ENCODE results near the gene NEU4. TPM values are rescaled to one million over a fixed set of nuclear protein-coding genes. Genes with fewer than 3 reads are reported as not detected.

The NEU4 gene
- total RNA-seq, 1 donor from 2014 or later: not detected

- DNase-seq (ENCODE audit: low read depth): no peak
- no peaks in the 10 kb centered on the region for H3K27me3 ChIP-seq (ENCODE audit: control insufficient read depth, insufficient read depth, low read length)
- TF ChIP-seq, protein P1, sequence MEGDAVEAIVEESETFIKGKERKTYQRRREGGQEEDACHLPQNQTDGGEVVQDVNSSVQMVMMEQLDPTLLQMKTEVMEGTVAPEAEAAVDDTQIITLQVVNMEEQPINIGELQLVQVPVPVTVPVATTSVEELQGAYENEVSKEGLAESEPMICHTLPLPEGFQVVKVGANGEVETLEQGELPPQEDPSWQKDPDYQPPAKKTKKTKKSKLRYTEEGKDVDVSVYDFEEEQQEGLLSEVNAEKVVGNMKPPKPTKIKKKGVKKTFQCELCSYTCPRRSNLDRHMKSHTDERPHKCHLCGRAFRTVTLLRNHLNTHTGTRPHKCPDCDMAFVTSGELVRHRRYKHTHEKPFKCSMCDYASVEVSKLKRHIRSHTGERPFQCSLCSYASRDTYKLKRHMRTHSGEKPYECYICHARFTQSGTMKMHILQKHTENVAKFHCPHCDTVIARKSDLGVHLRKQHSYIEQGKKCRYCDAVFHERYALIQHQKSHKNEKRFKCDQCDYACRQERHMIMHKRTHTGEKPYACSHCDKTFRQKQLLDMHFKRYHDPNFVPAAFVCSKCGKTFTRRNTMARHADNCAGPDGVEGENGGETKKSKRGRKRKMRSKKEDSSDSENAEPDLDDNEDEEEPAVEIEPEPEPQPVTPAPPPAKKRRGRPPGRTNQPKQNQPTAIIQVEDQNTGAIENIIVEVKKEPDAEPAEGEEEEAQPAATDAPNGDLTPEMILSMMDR (IDR thresholded peaks at IDR 0.05; ENCODE audit: insufficient read depth, low read length, severe bottlenecking): no peak
- H3K36me3 ChIP-seq (ENCODE audit: control insufficient read depth, insufficient read depth, low read length): no peaks in the 10 kb centered on the region
- H3K4me3 ChIP-seq (ENCODE audit: low read depth, low read length): no peak overlapping the region
- no peak for FAIRE-seq
Observed at GRCh38 chr2:241854342-241855244, 45.6 kb downstream of the NEU4 start.

GRCh38 chr2:241855245-241855887 lies 46.4 kb downstream of the NEU4 start:
- TF ChIP-seq, protein P1 (IDR thresholded peaks at IDR 0.05; ENCODE audit: insufficient read depth, low read length, severe bottlenecking): no peak
- Histone ChIP-seq H3K4me3 (ENCODE audit: low read depth, low read length) (no peak overlapping the region), H3K27me3 (ENCODE audit: control insufficient read depth, insufficient read depth, low read length) (no peaks in the 10 kb centered on the region), H3K36me3 (ENCODE audit: control insufficient read depth, insufficient read depth, low read length) (no peaks in the 10 kb centered on the region)
- FAIRE-seq: no peak
- no peak for DNase-seq (ENCODE audit: low read depth)

GRCh38 chr2:241855888-241856422 lies 47.0 kb downstream of the NEU4 start:
- FAIRE-seq: no peak
- Histone ChIP-seq H3K27me3 (ENCODE audit: control insufficient read depth, insufficient read depth, low read length) (no peaks in the 10 kb centered on the region), H3K36me3 (ENCODE audit: control insufficient read depth, insufficient read depth, low read length) (no peaks in the 10 kb centered on the region), H3K4me3 (ENCODE audit: low read depth, low read length) (no peak overlapping the region)
- no peak for DNase-seq (ENCODE audit: low read depth)
- TF ChIP-seq, protein P1 (IDR thresholded peaks at IDR 0.05; ENCODE audit: insufficient read depth, low read length, severe bottlenecking): no peak

DNA sequence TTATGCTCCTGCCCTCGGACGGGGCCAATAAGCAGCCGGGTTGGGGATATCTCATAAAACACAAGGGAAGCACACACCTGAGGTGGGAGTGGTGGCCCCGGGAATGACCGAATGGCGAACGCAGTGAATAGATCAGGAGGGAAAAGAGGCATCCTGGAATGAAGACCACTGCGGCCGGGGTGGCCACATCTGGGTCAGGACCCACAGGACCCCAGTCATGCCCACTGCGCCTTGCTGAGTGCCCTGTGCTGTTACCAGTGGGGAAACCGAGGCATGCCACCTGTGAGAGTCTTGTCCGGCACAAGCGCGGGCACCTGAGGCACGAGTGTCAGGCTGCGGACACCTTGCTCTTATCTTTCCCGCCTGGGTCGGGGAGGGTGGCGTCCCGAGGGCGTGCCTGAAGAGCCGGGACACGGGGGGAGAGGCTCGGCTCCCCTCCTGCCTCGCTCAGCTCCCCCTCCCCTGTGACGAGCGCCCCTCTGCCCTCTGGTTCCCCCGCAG lies 48.1 kb downstream of the NEU4 start:
- H3K4me3 ChIP-seq (ENCODE audit: low read depth, low read length): no peak overlapping the region
- no peaks in the 10 kb centered on the region for H3K27me3 ChIP-seq (ENCODE audit: control insufficient read depth, insufficient read depth, low read length)
- DNase-seq (ENCODE audit: low read depth): no peak
- FAIRE-seq: no peak
- TF ChIP-seq, protein P1 (IDR thresholded peaks at IDR 0.05; ENCODE audit: insufficient read depth, low read length, severe bottlenecking): no peak
- no peaks in the 10 kb centered on the region for H3K36me3 ChIP-seq (ENCODE audit: control insufficient read depth, insufficient read depth, low read length)

GRCh38 chr2:241857572-241858121 lies 48.7 kb downstream of the NEU4 start:
- TF ChIP-seq, protein P1 (IDR thresholded peaks at IDR 0.05; ENCODE audit: insufficient read depth, low read length, severe bottlenecking): no peak
- Histone ChIP-seq H3K27me3 (ENCODE audit: control insufficient read depth, insufficient read depth, low read length) (no peaks in the 10 kb centered on the region), H3K36me3 (ENCODE audit: control insufficient read depth, insufficient read depth, low read length) (no peaks in the 10 kb centered on the region), H3K4me3 (ENCODE audit: low read depth, low read length) (no peak overlapping the region)
- DNase-seq (ENCODE audit: low read depth) (no peak), FAIRE-seq (no peak)

Measured in bronchial epithelial cell (primary cell).